ENCODE results near the gene NTF3.

NTF3 gene

DNA sequence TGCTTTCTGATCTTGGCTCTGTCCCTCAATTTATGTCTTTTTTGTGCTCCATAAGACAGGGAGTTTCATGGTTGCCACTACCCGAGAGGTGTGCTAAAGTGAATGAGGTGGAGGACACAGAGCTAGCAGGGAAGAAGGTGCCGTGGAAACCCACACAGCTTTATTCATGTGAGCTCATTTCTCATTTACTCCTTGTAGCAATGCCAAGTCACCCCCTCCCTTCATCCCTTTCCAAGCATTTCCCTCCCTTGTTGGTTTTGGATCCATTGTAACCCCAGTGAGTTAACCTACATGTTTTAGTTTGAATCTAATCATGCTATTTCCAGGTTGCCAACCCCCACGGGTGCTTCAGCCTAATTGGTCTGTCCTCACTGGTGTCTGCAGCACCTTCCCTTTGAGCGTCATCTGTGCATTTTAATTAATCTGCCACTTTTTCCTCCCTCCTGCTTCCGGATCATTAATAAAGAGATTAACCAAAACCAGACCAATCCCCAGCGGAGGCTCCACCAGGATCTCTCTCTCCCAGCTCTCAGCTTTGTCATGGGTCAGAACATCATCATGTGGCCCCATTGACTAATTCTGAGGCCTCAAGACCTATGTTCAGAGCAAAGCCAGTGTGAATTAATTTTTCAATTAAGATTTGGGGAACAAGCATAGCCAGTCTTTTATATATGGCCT lies 56.2 kb downstream of the NTF3 start:
- DNase-seq (ENCODE audit: low read depth in 2 of 2), result no peak

DNA sequence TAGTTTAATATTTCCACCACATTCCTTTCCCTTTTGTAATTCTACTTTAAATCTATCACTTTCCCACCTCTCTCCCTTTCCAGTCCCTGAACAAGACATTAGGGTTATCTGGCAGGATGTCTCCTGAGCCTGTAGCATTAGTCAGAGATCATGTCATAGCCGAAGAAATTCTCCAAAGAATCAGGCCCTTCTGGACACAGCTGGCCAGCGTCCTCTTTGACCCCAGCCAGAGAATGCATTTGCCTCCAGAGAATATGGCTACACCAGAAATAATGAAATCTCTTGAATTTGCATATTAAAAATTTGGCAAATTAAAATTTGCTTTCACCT lies 56.7 kb downstream of the NTF3 start:
- DNase-seq (ENCODE audit: low read depth in 2 of 2), result no peak

DNA sequence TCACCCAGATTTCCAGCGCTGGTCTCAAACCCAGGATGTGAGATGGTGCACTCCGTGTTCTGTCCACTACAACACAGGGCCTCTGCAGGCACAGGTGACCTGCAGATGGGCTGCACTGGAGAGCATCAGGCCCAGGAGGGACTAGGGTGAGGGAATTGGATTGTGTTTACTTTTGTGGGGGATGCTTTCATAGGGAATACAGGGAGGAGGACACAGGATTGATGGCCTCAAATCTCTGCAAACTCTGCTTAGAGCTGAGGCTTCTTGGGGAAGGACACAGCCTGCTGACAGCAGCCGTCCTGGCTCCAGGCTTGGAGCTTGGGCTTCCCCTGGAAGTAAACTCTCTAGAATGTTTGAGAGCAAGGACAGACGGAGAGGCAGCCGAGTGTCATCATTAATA lies 57.1 kb downstream of the NTF3 start:
- no peak for DNase-seq (ENCODE audit: low read depth in 2 of 2)

DNA sequence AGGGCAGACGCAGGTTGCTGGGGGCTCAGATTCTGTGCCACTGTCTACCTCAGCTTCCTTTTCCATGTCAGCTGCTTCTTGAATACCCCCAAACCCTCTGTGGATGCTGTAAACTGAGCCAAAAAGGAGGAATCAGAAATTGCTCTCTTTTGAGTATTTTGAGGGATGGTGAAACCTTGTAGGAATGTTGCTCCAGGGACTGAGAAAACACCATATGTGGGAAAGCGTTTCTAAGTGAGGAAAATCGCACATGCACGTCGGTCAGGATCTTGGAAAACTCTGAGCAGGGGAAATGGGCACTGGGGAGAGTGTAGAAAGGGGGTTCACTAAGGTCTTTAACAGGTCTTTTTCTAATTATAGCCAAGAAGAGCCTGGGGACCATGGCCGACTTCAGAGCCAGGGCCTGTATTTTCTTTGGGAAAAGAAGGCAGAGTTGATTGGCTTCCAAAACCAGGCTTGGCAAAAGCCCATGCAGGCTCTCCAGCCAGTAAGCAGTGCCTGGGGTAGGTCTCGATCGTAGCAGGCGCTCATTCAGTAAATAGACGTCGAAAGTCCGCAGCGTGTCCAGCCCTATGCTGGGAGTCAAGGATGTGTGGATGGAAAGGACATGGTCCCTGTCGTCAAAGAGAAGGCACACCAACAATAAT lies 58.0 kb downstream of the NTF3 start:
- no peak for DNase-seq (ENCODE audit: low read depth in 2 of 2)

DNA sequence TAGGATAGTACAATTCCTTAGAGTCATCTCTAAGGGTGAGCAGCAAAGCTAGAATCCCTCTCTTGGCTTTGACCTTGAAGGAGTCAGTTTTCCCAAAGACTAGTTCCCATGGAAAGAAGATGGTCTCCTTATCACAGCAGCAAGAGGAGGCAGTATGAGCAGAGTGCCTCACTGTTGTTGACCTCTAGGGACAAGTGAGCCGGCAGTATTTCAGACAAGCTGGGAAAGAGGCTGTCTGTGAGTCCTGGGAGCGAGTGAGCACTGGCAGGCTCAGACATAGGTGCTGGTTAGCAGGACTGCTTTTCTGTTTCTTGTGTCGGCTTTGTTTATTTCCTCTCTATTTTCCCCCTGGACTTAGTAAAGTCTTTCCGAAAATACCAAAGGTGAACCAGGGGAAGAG lies 60.7 kb downstream of the NTF3 start:
- DNase-seq (ENCODE audit: low read depth in 2 of 2), result no peak

GRCh38 chr12:5493018-5493417 lies 61.1 kb downstream of the NTF3 start:
- DNase-seq (ENCODE audit: low read depth in 2 of 2), result no peak

DNA sequence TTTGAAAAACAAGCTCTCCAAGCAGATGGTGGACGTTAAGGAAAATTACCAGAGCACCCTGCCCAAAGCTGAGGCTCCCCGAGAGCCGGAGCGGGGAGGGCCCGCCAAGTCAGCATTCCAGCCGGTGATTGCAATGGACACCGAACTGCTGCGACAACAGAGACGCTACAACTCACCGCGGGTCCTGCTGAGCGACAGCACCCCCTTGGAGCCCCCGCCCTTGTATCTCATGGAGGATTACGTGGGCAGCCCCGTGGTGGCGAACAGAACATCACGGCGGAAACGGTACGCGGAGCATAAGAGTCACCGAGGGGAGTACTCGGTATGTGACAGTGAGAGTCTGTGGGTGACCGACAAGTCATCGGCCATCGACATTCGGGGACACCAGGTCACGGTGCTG lies 62.4 kb downstream of the NTF3 start:
- no peak for DNase-seq (ENCODE audit: low read depth in 2 of 2)

- DNase-seq (ENCODE audit: low read depth in 2 of 2), result no peak
These were observed 65.6 kb downstream of the NTF3 start for GRCh38 chr12:5497329-5498053.

- no peak for DNase-seq (ENCODE audit: low read depth in 2 of 2)
These were observed 66.2 kb downstream of the NTF3 start for GRCh38 chr12:5498076-5498475.

DNA sequence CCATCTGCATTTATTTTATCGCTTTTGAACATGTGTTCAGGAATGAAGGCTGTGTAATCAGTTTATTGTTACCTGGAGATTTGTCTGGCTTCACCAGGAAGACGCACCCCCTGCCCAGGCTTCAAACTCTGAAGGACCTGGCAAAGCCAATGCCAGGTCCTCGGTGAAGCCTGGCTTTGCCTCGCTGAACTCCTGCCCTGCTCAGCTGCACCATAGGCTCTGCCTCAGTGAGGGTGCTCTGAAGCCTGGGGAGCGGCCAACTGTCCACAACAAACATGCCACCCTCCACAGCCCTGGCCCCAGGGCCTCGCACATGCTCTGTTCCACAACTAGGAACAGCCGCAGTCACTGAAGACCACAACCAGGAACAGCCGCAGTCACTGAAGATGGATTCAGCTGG lies 66.9 kb downstream of the NTF3 start:
- DNase-seq (ENCODE audit: low read depth in 2 of 2), result no peak

DNA sequence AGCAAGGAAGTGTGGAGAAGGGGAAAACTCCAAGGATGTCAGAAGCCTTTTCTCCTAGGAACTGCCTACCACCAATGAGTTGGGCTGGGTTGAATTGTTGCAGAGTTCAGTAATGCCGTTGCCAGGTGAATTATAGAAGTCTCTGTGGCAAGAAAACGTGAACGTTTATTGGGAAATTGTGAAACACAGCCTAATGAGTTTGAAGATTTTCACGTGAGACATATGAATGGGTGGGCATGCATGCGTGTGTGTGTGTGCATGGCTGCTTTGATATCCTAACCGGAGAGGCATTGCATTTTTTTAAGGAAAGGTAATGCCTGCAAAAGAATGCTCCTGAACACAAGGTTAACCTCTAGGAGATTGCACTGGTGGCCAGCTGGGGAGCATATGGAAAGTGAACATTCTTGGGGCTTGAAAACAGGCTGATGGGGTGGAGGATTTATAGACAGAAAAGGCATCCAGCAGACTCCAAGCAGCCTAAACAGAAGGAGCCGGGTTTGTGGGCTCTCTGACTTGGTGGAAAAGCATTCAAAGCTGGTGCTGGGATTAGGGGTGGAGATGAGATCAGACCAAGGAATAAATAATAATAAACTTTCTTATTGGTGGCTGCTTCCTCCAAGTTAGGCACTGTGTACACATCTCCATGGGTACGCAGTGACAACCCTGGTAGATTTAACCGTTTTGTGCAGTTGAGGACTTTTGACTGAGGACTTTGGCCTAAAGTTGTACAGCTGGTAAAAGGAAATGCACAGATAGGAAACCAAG lies 67.8 kb downstream of the NTF3 start:
- no peak for DNase-seq (ENCODE audit: low read depth in 2 of 2)

- DNase-seq (ENCODE audit: low read depth in 2 of 2), result no peak
These were observed 68.4 kb downstream of the NTF3 start for GRCh38 chr12:5500331-5500659.

GRCh38 chr12:5503774-5504173 lies 71.9 kb downstream of the NTF3 start:
- no peak for DNase-seq (ENCODE audit: low read depth in 2 of 2)

DNA sequence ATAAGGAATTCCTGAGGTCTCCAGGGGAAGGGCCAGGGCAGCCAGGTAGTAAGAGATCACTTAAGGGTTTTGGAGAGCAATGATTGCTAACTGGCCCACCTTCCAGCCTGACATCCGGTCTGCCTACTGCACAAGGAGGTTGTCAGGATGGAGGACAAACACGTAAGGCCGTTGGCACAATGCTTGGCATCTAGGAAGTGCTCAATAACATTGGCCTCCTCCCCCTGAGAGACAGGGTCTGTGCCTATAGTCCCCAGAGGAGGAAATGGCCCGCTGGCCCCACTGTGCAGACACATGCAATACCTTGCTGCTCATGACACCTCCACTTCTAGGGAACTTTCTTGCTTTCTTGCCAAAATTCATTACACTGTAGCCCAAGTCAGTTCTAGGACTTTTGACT lies 73.2 kb downstream of the NTF3 start:
- DNase-seq (ENCODE audit: low read depth in 2 of 2), result no peak

DNA sequence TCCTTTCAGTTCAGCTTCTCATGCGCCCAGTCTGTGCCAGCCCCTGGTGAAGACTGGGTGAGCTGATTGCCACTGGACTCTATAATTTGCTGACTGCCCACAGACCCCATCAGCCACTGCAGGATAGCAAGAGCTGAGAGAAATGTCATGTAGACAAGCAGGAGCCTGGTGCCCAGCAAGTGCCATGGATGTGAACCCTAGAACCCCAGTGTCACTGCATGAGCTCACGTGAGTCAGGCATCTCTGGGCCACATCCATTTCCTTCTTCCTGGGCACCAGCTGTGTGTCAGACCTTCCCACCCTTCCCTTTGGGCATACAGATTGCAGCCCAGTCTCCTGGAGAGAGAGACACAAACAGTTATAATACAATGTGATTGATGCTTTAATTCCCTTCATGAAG lies 73.8 kb downstream of the NTF3 start:
- DNase-seq (ENCODE audit: low read depth in 2 of 2), result no peak

DNA sequence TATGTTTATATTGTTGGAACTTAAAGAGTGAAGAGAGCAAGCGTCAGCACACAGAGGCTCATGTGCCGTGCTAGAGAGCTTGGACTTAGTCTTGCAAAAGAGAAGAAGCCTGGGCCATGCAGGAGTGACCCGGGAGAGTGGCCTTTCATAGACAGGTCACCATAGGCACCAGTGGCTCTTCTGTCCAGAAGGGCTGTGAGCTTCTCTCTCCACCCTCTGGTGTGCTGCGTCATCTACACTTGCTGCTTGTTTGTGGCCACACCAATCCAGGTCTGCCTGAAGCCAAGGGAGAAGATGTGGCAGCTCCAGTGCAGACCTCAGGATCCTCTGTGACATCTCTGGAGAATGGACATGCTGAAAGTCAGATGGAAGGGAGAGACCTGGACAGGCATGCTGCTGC lies 74.4 kb downstream of the NTF3 start:
- DNase-seq (ENCODE audit: low read depth in 2 of 2), result no peak

- DNase-seq (ENCODE audit: low read depth in 2 of 2), result no peak
These were observed 74.9 kb downstream of the NTF3 start for GRCh38 chr12:5506821-5507231.

GRCh38 chr12:5507401-5507935 lies 75.6 kb downstream of the NTF3 start:
- DNase-seq (ENCODE audit: low read depth in 2 of 2), result no peak

DNA sequence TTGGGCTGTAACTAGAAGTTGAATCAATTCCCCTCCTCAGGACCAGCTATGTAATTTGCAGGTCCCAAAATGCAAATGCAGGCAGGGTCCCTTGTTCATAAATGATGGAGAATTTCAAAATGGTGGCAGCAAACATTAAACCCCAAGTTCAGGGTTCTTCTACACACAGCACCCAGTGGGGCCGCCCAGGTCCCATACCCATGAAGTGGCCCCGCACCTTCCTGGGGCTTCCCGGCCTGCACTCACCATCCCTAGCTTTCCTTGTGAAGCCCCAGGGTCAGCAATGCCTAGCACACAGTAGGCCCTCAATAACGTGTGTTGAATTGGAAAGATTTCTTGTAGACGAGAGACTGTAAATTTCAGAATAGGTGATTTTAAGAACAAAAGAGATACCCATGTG lies 76.0 kb downstream of the NTF3 start:
- no peak for DNase-seq (ENCODE audit: low read depth in 2 of 2)

- DNase-seq (ENCODE audit: low read depth in 2 of 2), result no peak
These were observed 77.2 kb downstream of the NTF3 start for GRCh38 chr12:5509102-5509501.

DNA sequence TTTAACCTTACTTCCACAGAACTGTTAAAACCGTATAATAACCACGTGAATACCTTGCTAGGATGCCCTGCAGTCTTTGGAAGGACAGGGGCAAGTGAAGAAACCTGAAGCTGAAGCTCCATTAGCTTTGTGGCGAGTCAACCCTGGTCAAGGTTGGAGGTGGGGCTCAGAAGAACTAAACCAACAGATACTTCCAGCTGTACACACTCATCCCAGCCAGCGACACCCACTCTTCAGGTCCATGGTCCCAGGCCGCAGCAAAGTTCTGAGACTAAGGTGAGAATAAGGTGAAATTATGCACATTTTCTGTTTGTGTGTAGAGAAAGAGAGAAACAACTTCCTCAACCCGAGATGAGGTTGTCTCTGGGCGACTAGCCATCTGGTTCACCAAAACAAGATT lies 77.6 kb downstream of the NTF3 start:
- no peak for DNase-seq (ENCODE audit: low read depth in 2 of 2)

GRCh38 chr12:5510251-5510805 lies 78.4 kb downstream of the NTF3 start:
- DNase-seq (ENCODE audit: low read depth in 2 of 2), result no peak

Measured in stimulated activated CD4-positive, alpha-beta T cell treated with anti-CD3 and anti-CD28 coated beads, Interleukin-4, amount 100 ng/mL, for 48 hours (primary cell).